ENCODE results near the gene TTR.

Gene TTR

GRCh38 chr18:31591628-31592027 lies at the start of gene TTR:
TTR (plus strand) TSS chr18:31591877; CDS start chr18:31591903, 26 bp downstream.
- DNase-seq = no peak

DNA sequence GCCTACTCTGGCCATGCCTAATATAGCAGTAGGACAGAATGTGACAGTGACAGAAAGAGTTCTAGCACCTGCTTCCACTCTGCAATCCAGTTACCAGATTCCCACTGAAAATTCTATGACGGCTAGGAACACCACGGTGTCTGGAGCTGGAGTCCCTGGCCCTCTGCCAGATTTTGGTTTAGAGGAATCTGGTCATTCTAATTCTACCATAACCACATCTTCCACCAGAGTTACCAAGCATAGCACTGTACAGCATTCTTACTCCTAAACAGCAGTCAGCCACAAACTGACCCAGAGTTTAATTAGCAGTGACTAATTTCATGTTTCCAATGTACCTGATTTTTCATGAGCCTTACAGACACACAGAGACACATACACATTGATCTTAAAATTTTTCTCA lies 45.2 kb upstream of the TTR start:
- no peak for DNase-seq

DNA sequence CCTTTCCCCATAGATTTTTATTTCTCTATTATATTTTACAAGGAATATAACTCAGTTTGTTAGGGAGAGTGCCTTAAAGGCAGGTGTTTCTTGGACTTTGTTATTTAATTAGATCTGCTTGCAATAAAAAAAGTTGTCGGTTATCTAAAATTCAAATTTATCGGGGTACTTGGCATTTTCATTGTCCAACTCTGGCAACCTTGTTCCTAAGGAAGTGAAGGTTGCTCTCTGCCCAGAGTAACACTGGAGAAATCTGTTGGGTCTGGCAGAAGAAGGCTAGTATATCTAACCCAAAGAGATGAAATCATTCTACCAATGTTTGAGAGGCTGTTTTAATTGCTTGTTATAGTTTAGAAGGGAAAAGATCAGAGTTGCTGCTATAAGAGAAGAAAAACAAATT lies 42.8 kb upstream of the TTR start:
- no peak for DNase-seq

DNA sequence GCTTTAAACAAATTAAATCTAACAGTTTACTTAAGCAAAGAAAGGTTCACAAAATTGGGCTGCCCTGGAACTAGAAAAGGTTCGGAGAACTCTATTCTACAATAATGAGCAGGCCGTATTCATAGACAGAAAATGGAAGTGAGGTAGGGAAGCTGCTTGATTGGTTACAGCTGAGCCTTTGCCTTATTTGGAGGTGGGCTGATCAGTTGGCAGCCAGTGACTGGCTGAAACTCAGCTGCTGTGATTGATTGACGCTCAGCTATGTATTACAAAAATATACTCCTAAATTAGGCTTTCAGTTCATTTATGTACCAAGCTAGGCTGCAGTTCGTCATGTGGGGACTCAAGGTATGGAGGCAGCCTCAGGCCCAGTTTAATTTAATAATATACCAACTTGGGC lies 42.3 kb upstream of the TTR start:
- DNase-seq = no peak

DNA sequence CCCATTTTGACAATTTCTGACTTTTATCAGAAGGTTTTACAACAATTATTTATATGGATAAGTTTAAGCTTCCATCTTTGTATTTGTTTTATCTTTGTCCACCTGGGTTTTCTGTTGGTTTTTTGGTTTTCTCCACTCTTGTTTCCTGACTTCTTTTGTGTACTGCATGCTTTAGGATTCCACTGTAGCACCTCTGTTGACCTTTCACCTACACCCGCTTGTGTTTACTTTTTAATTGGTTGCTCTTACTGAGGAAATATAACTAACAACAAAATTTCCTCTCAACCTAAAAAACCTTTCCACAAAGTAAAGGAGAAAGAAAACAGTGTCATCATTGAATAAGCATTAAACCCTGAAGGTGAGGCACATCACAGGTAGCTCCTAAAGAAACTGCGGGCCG lies 39.8 kb upstream of the TTR start:
- DNase-seq = no peak

GRCh38 chr18:31553800-31554199 lies 37.9 kb upstream of the TTR start:
- DNase-seq = no peak

DNA sequence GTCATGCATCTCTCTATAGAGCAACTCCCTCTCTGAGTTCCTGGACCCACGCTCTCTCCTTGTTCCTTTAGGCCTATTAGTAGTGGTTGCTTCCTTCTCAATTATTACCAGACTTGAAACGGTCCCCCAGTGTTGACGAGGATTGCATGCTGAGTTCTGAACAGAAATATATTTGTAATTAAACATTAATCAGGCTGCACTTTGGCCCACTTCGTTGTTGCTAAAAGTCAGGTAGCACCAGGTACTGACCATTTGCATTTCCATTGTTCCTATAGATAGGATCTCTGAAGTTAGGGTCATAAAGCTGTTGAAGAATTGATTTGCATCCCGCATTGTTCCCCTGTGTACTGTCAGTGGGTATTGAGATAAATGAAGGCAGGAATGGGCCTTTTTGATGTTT lies 36.9 kb upstream of the TTR start:
- DNase-seq = no peak

DNA sequence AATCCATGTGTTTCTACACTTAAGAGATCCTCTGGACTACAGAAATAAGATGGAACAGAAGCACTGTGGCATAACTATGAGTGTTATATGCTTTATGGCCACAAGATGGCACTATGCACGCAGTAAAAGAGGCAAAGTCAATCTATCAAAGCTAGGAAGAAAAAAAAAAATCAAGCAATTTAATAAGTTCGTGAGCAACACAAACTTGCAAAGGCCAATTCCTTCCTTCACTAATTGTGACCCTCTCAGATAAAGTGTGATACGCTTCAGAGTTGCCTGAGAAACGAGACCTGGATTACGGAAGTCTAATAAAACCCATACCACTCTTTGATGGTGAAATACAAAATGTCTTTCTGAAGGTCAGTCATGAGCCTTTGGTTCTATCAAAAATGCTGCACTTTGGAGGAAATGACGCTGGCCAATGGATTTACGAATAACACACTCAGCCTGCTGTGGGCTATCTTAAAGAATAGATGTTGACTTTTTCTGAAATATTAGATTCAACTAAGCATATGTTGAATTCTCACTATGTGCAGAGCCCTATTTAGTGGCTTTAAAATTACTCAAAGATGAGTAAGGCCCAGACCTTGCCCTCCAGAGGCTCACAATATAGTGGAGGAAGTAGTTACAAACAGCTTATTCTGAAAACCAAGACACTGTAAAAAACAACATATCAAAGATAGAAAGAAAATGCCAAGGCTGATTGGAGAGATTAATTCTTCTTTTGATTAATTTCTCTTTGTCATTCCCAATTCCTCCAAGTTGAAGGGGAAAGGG lies 35.5 kb upstream of the TTR start:
- DNase-seq = peak; percentile 55

GRCh38 chr18:31557446-31557845 lies 34.2 kb upstream of the TTR start:
- DNase-seq = no peak

DNA sequence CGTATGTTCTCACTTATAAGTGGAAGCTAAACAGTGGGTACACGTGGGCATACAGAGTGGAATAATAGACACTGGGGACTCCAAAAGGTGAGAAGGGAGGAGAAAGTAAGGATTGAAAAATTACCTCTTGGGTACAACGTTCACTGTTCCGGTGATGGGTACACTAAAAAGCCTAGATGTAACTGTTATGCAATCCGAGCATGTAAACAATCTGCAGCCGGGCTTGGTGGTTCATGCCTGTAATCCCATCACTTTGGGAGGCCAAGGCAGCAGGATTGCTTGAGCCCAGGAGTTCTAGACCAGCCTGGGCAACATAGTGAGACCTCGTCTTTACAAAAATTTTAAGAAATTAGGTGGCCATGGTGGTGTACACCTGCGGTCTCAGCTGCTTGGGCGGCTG lies 33.1 kb upstream of the TTR start:
- no peak for DNase-seq

GRCh38 chr18:31562726-31563125 lies 29.0 kb upstream of the TTR start:
- no peak for DNase-seq

- DNase-seq = no peak
Measured at GRCh38 chr18:31563778-31564177, 27.9 kb upstream of the TTR start.

GRCh38 chr18:31565345-31565744 lies 26.3 kb upstream of the TTR start:
- no peak for DNase-seq

DNA sequence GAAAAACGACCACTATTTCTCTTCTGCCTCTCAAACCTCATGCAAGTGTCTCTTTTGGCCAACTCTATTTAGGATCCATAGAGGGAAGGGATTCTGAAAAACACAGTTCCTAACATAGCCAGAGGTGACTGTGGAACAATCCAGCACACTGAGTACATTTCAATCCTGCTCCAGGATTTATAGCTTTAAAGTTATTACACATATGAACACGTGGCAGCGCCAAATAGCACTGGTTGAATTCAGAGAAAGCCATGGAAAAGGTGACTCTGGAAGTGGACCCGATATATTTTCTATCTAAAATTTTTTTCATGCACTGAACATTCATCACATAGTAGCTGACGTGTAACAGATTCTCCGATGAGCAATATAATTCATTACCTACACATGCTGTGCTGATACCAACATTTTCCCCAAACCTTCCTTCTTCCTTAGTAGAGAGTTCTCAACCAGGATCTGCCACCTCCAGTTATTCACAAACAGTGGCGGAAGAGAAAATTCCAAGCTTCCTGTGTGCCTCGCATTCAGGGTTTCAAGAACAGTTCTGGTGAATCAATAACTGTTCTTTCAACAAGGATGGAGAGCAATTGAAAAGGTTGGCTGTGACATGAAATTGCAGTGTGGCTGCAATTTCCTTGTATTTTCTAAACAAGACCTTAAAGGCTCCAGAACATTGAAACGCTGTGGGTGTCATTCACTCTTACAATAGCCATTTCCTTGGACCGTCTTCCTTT lies 25.7 kb upstream of the TTR start:
- DNase-seq = no peak

DNA sequence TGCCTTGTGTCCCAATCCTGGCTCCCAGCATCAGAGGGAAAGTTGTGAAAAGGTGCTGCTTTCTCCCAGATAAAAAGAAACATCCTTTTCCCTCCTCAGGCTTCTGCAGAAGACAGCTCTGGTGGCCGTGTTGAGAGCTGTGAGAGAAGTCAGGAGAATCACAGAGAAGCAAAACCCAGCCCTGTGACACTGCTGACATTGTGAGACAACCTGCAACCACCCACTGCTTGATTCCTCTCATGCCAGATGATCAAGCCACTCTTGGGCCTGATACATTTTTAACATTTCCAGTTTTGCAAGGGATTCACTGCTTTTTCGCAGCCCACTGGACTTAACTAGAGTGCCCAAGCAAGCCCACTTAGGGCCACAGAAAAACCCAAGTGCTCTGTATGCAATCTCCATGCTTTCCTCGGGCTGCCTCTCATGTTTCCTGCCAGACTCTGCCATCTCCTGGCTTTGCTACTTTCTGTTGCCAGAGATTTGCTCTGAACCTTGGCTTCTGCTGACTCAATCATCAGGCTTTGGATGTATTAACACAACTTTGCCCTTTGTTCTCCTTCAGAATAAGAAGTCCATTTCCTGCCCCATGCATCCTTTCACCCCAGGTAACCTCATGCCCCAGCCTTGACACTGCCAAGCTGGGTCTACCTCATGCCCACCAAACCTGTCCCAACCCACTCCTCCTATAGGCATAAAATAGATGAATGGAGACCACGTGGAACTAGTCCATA lies 24.9 kb upstream of the TTR start:
- no peak for DNase-seq

DNA sequence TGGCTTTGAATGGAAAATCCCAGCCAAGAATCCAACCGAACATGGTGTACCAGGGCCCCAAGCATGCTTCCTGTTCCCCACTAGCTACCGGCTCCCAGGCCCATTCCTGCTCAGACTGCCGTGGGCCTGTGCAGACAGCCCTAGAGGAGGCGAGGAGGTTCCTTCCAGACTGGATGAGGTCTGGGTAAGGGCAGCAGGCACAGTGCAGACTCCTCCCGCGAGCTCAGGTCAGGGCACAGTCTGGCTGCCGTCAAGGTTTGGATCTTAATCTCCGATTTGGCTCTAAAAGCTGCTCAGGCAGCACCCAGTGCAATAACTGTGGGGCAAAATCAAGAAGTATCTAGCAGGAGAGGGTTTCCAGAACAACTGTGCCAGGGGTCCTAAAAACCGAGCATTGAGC lies 19.3 kb upstream of the TTR start:
- DNase-seq = no peak

DNA sequence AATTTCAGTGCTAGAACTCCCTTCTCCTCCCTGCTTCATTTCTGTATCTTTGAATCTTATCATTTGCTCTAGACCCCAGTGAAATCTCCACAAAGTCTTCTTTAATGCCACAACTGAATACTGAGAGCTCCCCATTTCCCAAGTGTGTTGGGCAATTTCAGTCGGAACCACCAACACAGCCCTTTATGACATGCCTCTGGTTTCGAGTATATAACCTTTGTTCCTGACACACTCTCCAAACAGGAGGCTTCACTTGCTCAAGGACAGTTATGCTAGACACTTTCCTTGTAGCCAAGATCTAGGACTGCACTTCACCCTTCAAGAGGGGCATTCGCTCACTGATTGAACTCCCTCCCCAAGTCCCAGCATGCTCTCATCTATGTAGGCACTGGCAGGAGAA lies 18.6 kb upstream of the TTR start:
- DNase-seq = no peak

DNA sequence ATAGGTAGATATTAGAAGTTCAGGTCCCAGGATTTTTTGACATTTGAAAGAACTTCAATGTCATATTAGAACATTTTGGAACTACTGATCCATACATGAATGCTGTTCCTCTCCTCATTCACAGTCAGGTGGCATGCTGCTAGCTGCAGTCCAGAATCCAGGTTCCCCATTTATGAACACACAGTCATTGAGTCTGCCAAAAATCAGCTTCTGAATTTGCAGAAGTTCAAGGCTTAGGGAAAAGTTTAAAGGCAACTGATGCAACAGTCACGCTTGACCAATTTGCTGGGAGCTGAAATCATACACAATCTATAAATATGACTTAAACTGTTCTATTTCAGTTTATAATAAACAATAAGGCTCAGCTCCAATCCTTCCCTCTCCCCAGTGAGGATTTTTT lies 17.3 kb upstream of the TTR start:
- no peak for DNase-seq

DNA sequence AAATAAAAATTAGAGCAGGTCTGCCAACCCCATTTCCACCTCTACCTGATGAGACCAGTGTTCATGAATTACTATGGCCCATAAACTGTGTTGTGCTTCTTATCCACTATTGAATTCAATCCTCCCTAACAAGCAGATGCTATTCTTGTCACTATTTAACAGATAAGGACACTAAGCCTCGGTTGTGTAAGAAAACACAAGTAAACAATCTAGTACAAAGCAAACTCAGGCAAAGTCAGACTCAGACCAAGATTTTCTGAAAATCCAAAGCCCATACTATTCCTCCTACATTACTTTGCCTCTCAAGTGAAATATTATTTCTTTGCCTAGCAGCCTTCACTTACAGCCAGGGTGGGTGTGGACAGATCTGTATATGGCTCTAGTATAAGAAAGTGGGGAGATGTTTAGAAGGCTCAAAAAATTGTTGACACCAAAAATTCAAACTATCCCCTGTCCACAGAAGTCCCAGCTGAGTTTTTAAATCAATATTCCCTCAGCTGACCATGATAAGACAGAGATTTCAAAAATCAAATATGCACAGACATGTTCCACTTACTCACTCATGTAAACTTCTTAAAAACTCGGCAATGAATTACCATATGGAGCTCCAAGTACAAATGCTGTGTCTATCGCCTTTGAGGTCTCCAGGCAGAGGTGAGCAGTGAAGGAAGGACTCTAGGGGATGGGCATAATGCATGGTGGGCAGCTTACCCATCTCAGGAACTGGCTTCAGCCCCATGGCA lies 16.0 kb upstream of the TTR start:
- DNase-seq = no peak

DNA sequence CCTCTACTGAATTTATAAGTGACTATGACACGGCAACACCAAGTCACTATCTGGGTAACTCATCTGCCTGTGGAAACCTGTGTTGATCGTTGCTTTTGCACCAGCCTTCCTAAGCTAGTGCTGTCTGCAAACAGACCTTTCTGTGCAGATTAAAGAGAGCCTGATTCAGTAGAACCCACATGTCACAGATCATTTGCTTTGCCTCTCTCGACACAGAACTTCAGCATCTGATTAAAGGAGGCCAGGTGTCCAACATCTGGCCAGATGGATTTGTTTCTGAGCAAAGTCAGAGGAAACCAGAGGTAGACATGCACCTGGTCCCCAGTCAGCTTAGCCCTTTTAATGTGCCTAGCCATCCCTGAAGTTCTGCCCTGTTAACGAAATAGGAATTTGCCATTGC lies 15.0 kb upstream of the TTR start:
- DNase-seq = no peak

DNA sequence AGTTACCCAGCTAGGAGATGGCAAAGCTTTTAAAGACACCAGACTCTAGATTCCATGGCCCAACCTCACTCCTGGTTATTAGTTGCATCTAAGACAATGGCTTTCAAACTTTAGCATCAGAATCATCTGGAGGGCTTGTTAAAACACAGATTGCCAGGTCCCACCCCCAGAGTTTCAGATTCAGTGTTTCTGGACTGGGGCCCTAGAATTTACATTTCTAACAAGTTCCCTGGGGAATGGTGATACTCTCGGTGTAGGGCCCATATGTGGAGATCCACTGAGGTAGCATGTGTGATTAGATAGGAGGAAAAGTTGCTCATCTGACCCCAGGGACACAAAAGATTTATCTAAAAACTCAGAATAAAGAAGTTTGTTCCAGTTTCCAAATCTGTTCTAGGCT lies 14.5 kb upstream of the TTR start:
- no peak for DNase-seq

GRCh38 chr18:31578126-31578525 lies 13.6 kb upstream of the TTR start:
- no peak for DNase-seq

- no peak for DNase-seq
Measured at GRCh38 chr18:31579375-31579774, 12.3 kb upstream of the TTR start.
